Ramos (cell line): ENCODE results near the gene MSI2.
"Not testable (repeated sequence)": the region's sequence is repeated elsewhere in the genome, so short reads cannot be mapped to it uniquely, and the experiment has no call there.

Experiments
- in situ Hi-C: fragments of 300-500 bp; cut with MboI; formaldehyde crosslinking; loops from one replicate; pipeline ENCODE4 v1.14.3; 2022; ENCODE audit warnings: low sequenced_read_pairs; ENCODE audit not compliant: unreplicated experiment

MSI2 gene

GRCh38 chr17:57255776-57256681 is at the start of gene MSI2:
Gene MSI2 (plus strand): TSS chr17:57256523. CDS start chr17:57256743, 220 bp downstream.
- in situ Hi-C loops: loop anchor here (10.0 kb wide), 1 partner anchor 299 kb away; no protein-coding TSS in a partner anchor

- in situ Hi-C loops: no loop called here
Observed at GRCh38 chr17:57206928-57207327, 49.4 kb upstream of the MSI2 start.

- in situ Hi-C loops: no loop called here
Observed at GRCh38 chr17:57207396-57207795, 48.9 kb upstream of the MSI2 start.

GRCh38 chr17:57210224-57210553 is 46.1 kb upstream of the MSI2 start:
- in situ Hi-C loops: no loop called here

- in situ Hi-C loops: no loop called here
Observed at GRCh38 chr17:57210972-57211411, 45.3 kb upstream of the MSI2 start.

- in situ Hi-C loops: no loop called here
Observed at GRCh38 chr17:57211543-57211942, 44.8 kb upstream of the MSI2 start.

- in situ Hi-C loops: no loop called here
Observed at GRCh38 chr17:57213180-57213825, 43.0 kb upstream of the MSI2 start.

GRCh38 chr17:57215317-57215716 is 41.0 kb upstream of the MSI2 start:
- in situ Hi-C loops: no loop called here

GRCh38 chr17:57221366-57222350 is 34.7 kb upstream of the MSI2 start:
- in situ Hi-C loops: no loop called here

- in situ Hi-C loops: not testable (repeated sequence)
Observed at GRCh38 chr17:57222422-57222821, 33.9 kb upstream of the MSI2 start.

GRCh38 chr17:57225127-57225526 is 31.2 kb upstream of the MSI2 start:
- in situ Hi-C loops: no loop called here

GRCh38 chr17:57226793-57227192 is 29.5 kb upstream of the MSI2 start:
- in situ Hi-C loops: no loop called here

GRCh38 chr17:57228911-57229310 is 27.4 kb upstream of the MSI2 start:
- in situ Hi-C loops: no loop called here

GRCh38 chr17:57234061-57234738 is 22.1 kb upstream of the MSI2 start:
- in situ Hi-C loops: loop anchor here (10.0 kb wide), 1 partner anchor 511 kb away; the partner anchor contains the start of gene CCDC182

- in situ Hi-C loops: loop anchor here (10.0 kb wide), 1 partner anchor 510 kb away; the partner anchor contains the start of gene CCDC182
Observed at GRCh38 chr17:57234739-57235092, 21.6 kb upstream of the MSI2 start.

GRCh38 chr17:57235124-57235523 is 21.2 kb upstream of the MSI2 start:
- in situ Hi-C loops: loop anchor here (10.0 kb wide), 1 partner anchor 510 kb away; the partner anchor contains the start of gene CCDC182

GRCh38 chr17:57236686-57237299 is 19.5 kb upstream of the MSI2 start:
- in situ Hi-C loops: loop anchor here (10.0 kb wide), 1 partner anchor 508 kb away; the partner anchor contains the start of gene CCDC182

GRCh38 chr17:57240648-57241047 is 15.7 kb upstream of the MSI2 start:
- in situ Hi-C loops: loop anchor here (10.0 kb wide), 1 partner anchor 434 kb away; no protein-coding TSS in a partner anchor

GRCh38 chr17:57242148-57242547 is 14.2 kb upstream of the MSI2 start:
- in situ Hi-C loops: loop anchor here (10.0 kb wide), 1 partner anchor 433 kb away; no protein-coding TSS in a partner anchor
